Measurements from ENCODE around the gene ENDOV.

ENDOV gene

DNA sequence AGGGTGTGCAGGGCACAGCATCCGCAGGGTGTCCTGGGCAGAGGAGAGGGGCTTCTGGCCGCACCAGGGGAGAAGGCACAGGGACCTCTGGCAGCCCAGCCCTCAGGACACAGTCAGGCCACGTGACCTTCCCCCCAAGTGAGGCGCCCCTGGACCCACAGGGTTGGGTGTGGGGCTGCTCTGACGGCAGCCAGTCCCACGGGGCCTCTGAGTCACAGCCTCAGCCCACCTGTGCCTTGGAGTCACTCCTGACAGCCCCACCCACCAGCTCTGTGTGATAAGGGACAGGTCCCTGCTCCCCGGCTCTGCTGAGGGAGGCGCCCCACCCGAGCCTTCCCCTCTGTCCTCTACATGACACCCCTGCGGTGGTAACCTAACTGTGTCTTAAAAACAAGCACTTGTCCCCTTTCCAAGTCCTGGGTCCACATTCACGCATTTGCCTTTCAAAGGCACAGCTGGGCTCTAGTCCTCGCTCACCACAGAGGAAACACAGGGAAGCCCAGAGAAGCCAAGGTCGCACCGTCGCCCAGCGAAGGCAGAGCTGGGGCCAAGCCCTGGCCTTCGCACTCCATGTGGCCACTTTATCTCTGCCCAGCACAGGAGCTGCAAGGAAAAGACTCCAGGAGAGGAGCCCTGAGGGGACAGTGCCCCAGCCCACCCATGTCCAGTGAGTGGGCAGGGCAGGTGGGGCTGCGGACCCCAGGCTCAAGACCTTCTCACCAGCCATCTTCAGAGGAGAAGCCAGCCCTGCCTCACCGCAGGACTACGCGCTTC lies 66.5 kb downstream of the ENDOV start:
- H3K4me1 ChIP-seq: no peaks in the 10 kb centered on the region

DNA sequence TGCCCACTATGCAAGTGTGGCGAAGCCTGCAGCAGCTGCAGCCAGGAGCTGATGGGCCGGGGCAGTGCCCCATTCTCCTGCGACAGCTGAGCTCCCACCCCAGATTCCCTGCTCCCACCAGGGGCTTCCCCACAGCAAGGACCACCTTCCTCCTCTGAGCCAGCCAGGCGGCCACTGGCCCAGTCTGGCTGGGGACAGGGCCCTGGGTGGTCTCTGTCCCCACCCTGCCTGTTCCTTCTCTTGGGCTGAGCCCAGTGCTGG lies 67.0 kb downstream of the ENDOV start:
- Histone ChIP-seq H3K27me3 (ENCODE audit: low read depth) (peaks cover 7% of the 10 kb centered on the region; the same call in 1 of the 2 replicates), H3K9me3 (no peaks in the 10 kb centered on the region), H3K4me3 (no peak overlapping the region), H3K36me3 (replicated peaks) (no peaks in the 10 kb centered on the region), H3K4me1 (no peaks in the 10 kb centered on the region)
- DNase-seq (ENCODE audit: low spot score in 2 of 2): no peak
- in situ Hi-C loops (cut with MboI; ENCODE audit: low sequenced_read_pairs): no loop called here

More for the DNA sequence above, 66.5 kb downstream of the ENDOV start:
- Histone ChIP-seq H3K9me3 (no peaks in the 10 kb centered on the region), H3K4me3 (no peak overlapping the region), H3K36me3 (replicated peaks) (no peaks in the 10 kb centered on the region), H3K27me3 (ENCODE audit: low read depth) (peaks cover 7% of the 10 kb centered on the region; the same call in 1 of the 2 replicates)
- DNase-seq (ENCODE audit: low spot score in 2 of 2): no peak
- in situ Hi-C loops (cut with MboI; ENCODE audit: low sequenced_read_pairs): no loop called here

DNA sequence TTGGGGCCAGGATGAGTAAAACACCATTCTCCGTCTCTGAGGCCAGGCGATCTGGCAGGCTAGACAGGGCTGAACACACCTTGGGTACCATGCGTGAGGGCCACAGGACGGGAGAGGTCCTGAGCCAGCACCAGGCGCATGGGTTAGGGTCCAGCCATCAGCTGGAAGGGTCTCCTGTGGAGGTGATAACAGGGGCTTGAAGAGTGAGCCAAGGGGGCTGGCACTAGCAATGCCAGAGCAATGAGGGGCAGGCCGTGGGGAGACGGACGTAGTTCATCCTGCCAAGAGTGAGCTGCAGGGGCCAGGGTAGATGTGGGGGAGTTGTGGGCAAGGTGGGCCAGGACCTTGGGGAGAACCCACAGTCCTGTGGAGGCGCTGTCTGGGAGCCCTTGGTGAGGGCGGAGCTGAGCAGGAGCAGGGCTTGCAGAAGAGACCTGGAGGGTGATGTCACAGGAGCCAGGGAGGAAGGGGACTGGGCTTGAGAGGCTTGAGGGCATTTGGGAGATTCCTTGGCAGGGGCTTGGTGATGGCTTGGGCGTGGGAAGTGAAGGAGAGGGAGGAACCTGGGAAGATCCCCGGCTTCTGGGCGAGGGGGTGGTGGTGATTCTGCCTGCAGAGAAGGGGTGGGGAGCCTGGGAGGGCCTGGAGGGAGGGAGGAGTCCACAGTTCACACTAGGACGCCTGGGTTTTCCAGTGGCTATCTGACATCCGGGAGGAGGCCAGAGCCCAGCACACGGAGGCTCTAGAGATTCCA lies 67.8 kb downstream of the ENDOV start:
- DNase-seq (ENCODE audit: low spot score in 2 of 2): no peak
- Histone ChIP-seq H3K36me3 (replicated peaks) (no peaks in the 10 kb centered on the region), H3K27me3 (ENCODE audit: low read depth) (peaks cover 2% of the 10 kb centered on the region; the same call in 1 of the 2 replicates), H3K9me3 (no peaks in the 10 kb centered on the region), H3K4me3 (no peak overlapping the region), H3K4me1 (no peaks in the 10 kb centered on the region)
- in situ Hi-C loops (cut with MboI; ENCODE audit: low sequenced_read_pairs): no loop called here

DNA sequence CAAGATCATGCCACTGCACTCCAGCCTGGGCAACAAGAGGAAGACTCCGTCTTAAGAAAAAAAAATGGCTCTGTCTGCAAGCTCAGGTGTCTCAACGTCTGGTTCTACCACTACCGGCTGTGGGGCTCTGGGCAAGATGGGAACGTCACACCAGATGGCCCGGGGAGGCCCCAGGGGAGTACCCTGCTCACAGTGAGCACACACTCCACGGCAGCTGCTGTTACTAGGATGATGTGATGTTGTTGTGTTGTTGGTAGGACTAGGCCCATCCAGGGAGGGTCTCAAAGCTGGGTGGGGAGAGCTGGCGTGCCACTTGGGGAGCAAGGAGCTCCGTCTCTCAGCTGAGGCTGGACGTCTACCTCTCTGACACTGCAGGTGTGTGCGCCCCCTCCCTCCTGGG lies 70.9 kb downstream of the ENDOV start:
- in situ Hi-C loops (cut with MboI; ENCODE audit: low sequenced_read_pairs): no loop called here
- Histone ChIP-seq H3K9me3 (no peaks in the 10 kb centered on the region), H3K4me1 (no peaks in the 10 kb centered on the region), H3K36me3 (replicated peaks) (no peaks in the 10 kb centered on the region), H3K27me3 (ENCODE audit: low read depth) (peaks cover 3% of the 10 kb centered on the region; the same call in 1 of the 2 replicates), H3K4me3 (no peak overlapping the region)
- DNase-seq (ENCODE audit: low spot score in 2 of 2): no peak

DNA sequence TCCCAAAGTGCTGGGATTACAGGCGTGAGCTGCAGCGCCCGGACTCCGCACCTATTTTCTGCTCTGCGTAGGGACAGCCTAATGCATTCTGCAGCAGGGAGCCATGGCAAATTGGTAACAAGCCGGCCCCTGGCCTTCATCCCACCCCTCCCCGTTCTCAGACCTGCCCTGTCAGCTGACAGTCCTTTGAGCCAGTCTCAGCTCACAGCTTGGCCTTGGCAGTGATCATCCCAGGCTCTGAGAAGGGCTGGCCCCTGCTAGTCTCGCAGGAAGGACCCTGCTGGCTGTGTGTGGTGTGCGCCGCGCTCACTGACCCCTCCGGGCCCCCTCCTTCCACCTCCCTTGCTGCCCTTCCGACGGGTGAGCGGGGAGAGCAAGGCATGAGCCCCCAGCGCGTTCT lies 71.7 kb downstream of the ENDOV start:
- DNase-seq (ENCODE audit: low spot score in 2 of 2): no peak
- H3K36me3 ChIP-seq (replicated peaks): no peaks in the 10 kb centered on the region
- H3K4me1 ChIP-seq: no peaks in the 10 kb centered on the region
- no peaks in the 10 kb centered on the region for H3K9me3 ChIP-seq
- H3K4me3 ChIP-seq: no peak overlapping the region
- in situ Hi-C loops (cut with MboI; ENCODE audit: low sequenced_read_pairs): no loop called here
- peaks cover 3% of the 10 kb centered on the region; the same call in 1 of the 2 replicates for H3K27me3 ChIP-seq (ENCODE audit: low read depth)

DNA sequence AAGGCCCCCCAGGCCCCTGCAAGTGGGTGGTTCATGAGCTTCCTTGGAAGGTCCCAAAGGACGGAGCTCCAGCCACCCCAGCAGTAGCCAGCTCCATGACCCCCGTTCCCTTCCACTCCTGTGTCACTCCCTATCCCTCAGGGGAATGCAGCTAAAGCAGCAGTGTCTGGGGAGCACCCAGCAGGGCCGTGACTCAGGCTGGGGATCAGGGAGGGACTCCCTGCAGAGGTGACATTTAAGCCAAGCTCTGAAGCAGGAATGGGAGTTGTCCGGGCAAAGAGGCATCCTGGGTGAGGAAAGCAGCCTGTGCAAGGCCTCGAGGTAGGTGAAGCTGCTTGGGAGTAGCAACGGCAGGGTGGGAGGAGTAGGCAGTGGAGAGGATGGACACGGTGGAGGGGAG lies 72.5 kb downstream of the ENDOV start:
- H3K9me3 ChIP-seq: no peaks in the 10 kb centered on the region
- peaks cover 3% of the 10 kb centered on the region; the same call in 1 of the 2 replicates for H3K27me3 ChIP-seq (ENCODE audit: low read depth)
- H3K36me3 ChIP-seq (replicated peaks): no peaks in the 10 kb centered on the region
- no peak for DNase-seq (ENCODE audit: low spot score in 2 of 2)
- no peak overlapping the region for H3K4me3 ChIP-seq
- H3K4me1 ChIP-seq: no peaks in the 10 kb centered on the region
- in situ Hi-C loops (cut with MboI; ENCODE audit: low sequenced_read_pairs): no loop called here

Data from HAP-1 (cell line).